SU-DHL-6 (cell line): Measurements from ENCODE around the gene WWC1.

ENCODE experiments used
- H2AFZ ChIP-seq: fragments of 200-600 bp; sonication (generic); 2 replicates; pipeline ENCODE4 v1.6.1; 2014; ENCODE audit warnings: low read depth, mild to moderate bottlenecking, moderate library complexity, mixed read lengths, antibody characterized with exemption, low read length; ENCODE audit not compliant: severe bottlenecking
- H3F3A ChIP-seq: fragments of 200-600 bp; shearing (Covaris generic); 2 replicates; pipeline ENCODE4 v1.6.0; 2016; ENCODE audit warnings: antibody characterized with exemption, mild to moderate bottlenecking; ENCODE audit not compliant: insufficient read depth
- H3K27ac ChIP-seq: fragments of 200-600 bp; sonication (generic); 2 replicates; pipeline ENCODE4 v1.5.1; 2016; ENCODE audit warnings: low read depth, mild to moderate bottlenecking, low read length, moderate library complexity, mixed read lengths
- H3K27me3 ChIP-seq: fragments of 200-600 bp; sonication (generic), shearing (Covaris generic); 2 replicates; pipeline ENCODE4 v1.6.0; 2014; ENCODE audit warnings: mild to moderate bottlenecking, low read length
- H3K36me3 ChIP-seq: fragments of 200-600 bp; sonication (generic); 2 replicates; pipeline ENCODE4 v1.6.1; 2014; ENCODE audit warnings: mild to moderate bottlenecking, low read length, mixed read lengths
- H3K4me2 ChIP-seq: fragments of 300-600, 200-600 bp; shearing (Covaris generic), sonication (generic); 2 replicates; pipeline ENCODE4 v1.6.0; 2014; ENCODE audit warnings: low read length, low read depth, mild to moderate bottlenecking; ENCODE audit not compliant: poor library complexity, severe bottlenecking
- H3K4me3 ChIP-seq: fragments of 200-600 bp; sonication (generic); 2 replicates; pipeline ENCODE4 v1.5.1; 2014; ENCODE audit warnings: antibody characterized with exemption, low read length, mild to moderate bottlenecking, mixed read lengths; ENCODE audit not compliant: insufficient read depth, poor library complexity, severe bottlenecking
- H3K79me2 ChIP-seq: fragments of 200-600 bp; sonication (generic); 2 replicates; pipeline ENCODE4 v1.6.1; 2014; ENCODE audit warnings: mild to moderate bottlenecking, low read length, moderate library complexity; ENCODE audit not compliant: insufficient read depth
- H3K9ac ChIP-seq: fragments of 200-600 bp; sonication (generic); 2 replicates; pipeline ENCODE4 v1.7.0; 2014; ENCODE audit warnings: mild to moderate bottlenecking, low read length
- H3K9me2 ChIP-seq: fragments of 200-600 bp; sonication (generic); replicated peaks from 2 replicates; pipeline ENCODE4 v1.6.1; 2014; ENCODE audit warnings: low read length; ENCODE audit not compliant: insufficient read depth
- H3K9me3 ChIP-seq: fragments of 200-600 bp; sonication (generic); 2 replicates; pipeline ENCODE4 v1.6.1; 2014; ENCODE audit warnings: low read length, mixed read lengths; ENCODE audit not compliant: insufficient read depth
- H4K20me1 ChIP-seq: fragments of 200-600 bp; sonication (generic); 2 replicates; pipeline ENCODE4 v1.6.1; 2014; ENCODE audit warnings: low read depth, mild to moderate bottlenecking, antibody characterized with exemption, low read length, moderate library complexity, mixed read lengths
- CTCF ChIP-seq: fragments of 200-600 bp; sonication (generic); IDR thresholded peaks from one replicate; pipeline ENCODE4 v1.5.1; 2017; ENCODE audit warnings: antibody characterized with exemption, mild to moderate bottlenecking, low read length, moderate library complexity; ENCODE audit not compliant: insufficient read depth, poor library complexity, severe bottlenecking

The WWC1 gene

DNA sequence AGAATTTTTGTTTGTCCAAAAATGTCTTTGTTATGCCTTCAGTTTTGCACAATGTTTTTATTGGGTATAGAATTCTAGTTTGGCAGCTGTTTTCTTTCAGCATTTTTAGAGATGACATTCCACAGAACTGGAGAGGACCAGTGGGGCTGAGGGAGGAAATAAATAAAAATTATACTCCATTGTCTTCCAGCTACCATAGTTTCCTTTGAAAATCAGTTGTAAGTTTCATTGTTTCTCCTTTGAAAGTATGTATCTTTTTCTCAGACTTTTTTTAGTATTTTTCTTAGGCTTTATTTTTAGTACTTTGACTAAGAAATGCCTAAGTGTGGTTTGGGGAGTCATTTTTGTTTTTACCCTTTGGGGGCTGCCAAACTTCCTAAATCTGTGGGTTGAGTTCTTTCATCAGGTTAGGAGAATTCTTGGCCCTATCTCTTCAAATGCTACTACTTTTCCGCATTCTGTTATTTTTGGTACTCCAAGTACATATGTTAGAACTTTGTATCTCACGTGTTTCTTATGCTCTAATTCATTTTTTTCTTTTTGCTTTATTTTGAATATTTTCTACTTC, 222.5 kb downstream of the WWC1 start:
- no peak overlapping the region for H2AFZ ChIP-seq
- no peak overlapping the region for H3K27ac ChIP-seq
- no peak for TF ChIP-seq CTCF
- H4K20me1 ChIP-seq = no peaks in the 10 kb centered on the region
- H3K9me2 ChIP-seq = no peaks in the 10 kb centered on the region
- H3K79me2 ChIP-seq = no peaks in the 10 kb centered on the region
- H3K4me3 ChIP-seq = no peak overlapping the region
- H3K9ac ChIP-seq = no peak overlapping the region
- no peaks in the 10 kb centered on the region for H3F3A ChIP-seq
- H3K4me2 ChIP-seq = no peak overlapping the region
- peaks cover 76% of the 10 kb centered on the region for H3K36me3 ChIP-seq
- no peaks in the 10 kb centered on the region for H3K27me3 ChIP-seq
- peaks cover 3% of the 10 kb centered on the region; the same call in 1 of the 2 replicates for H3K9me3 ChIP-seq
